Panc1 (cell line): ENCODE measurements around the gene PHRF1. TPM values are rescaled to one million over a fixed set of nuclear protein-coding genes. Genes with fewer than 3 reads are reported as not detected.

Experiments
- ATAC-seq: fragments of 200-7000 bp; cut with Tn5 transposase; 2 replicates; pipeline ENCODE4 v1.9.1; 2020; ENCODE audit warnings: mild to moderate bottlenecking, moderate library complexity
- BruUV-seq: library from RNA; stranded (reverse); fragments of 400-500 nt; replicated peaks from 2 replicates; lab custom pipeline; 2021; lab: Mats Ljungman, UMichigan
- CTCF ChIA-PET: fragments of 300-600 bp; sonication (Branson Sonifier 250); formaldehyde crosslinking; loops from one replicate; lab custom pipeline; 2022; ENCODE audit warnings: antibody characterized with exemption; lab: Charles Lee
- POLR2A ChIA-PET: fragments of 300-600 bp; sonication (Branson Sonifier 250); formaldehyde crosslinking; loops from one replicate; lab custom pipeline; 2022; ENCODE audit warnings: antibody characterized with exemption; lab: Charles Lee
- DNase-seq: peaks from one replicate; pipeline ENCODE4 v3.0.0-alpha.2; 2010; ENCODE audit warnings: low read depth, low spot score
- H3K27ac ChIP-seq: 2 replicates; pipeline ENCODE4 v1.5.1; 2011; ENCODE audit warnings: mild to moderate bottlenecking, low read length, inconsistent platforms
- H3K27me3 ChIP-seq: fragments of 200-500 bp; sonication (Bioruptor generic); 2 replicates; pipeline ENCODE4 v1.6.0; 2014; ENCODE audit warnings: low read length, inconsistent platforms; ENCODE audit not compliant: control insufficient read depth, insufficient read depth
- H3K36me3 ChIP-seq: fragments of 200-500 bp; sonication (Bioruptor generic); 2 replicates; pipeline ENCODE4 v1.5.1; 2014; ENCODE audit warnings: inconsistent platforms, mild to moderate bottlenecking, low read length, moderate library complexity; ENCODE audit not compliant: control insufficient read depth, insufficient read depth
- H3K4me1 ChIP-seq: 2 replicates; pipeline ENCODE4 v1.5.1; 2011; ENCODE audit warnings: inconsistent platforms, mild to moderate bottlenecking, low read length, moderate library complexity; ENCODE audit not compliant: control insufficient read depth, insufficient read depth
- H3K4me3 ChIP-seq, 2 experiments: 2 replicates each; pipeline ENCODE4 v1.5.1; 2011 to 2012; ENCODE audit warnings: low read depth in 2 of 2, low read length in 2 of 2, mild to moderate bottlenecking in 2 of 2, inconsistent platforms in 1 of 2, moderate library complexity in 1 of 2
- H3K9me3 ChIP-seq: fragments of 200-500 bp; sonication (Bioruptor generic); 2 replicates; pipeline ENCODE4 v1.5.1; 2014; ENCODE audit warnings: low read depth, mild to moderate bottlenecking, inconsistent platforms, low read length, moderate library complexity; ENCODE audit not compliant: control insufficient read depth, insufficient read depth
- CTCF ChIP-seq: fragments of 450-650 bp; IDR thresholded peaks from 2 replicates; pipeline ENCODE4 v1.5.1; 2017; ENCODE audit warnings: mild to moderate bottlenecking
- POLR2AphosphoS5 ChIP-seq: IDR thresholded peaks from 2 replicates; pipeline ENCODE4 v1.6.1; 2012; ENCODE audit warnings: mild to moderate bottlenecking, low read depth, low read length, moderate library complexity
- REST ChIP-seq, 2 experiments: IDR thresholded peaks; 2 replicates each; pipeline ENCODE4 v1.6.1; 2011 to 2012; ENCODE audit warnings: low read depth in 2 of 2, control low read depth in 1 of 2, low read length in 1 of 2, mild to moderate bottlenecking in 1 of 2, moderate library complexity in 1 of 2; ENCODE audit not compliant: insufficient read depth in 1 of 2
- SIN3A ChIP-seq: IDR thresholded peaks from 2 replicates; pipeline ENCODE4 v1.6.1; 2012; ENCODE audit warnings: low read depth, mild to moderate bottlenecking, low read length, moderate library complexity, borderline replicate concordance; ENCODE audit not compliant: insufficient read depth
- TCF7L2 ChIP-seq: IDR thresholded peaks from 2 replicates; pipeline ENCODE4 v1.6.1; 2011; ENCODE audit warnings: mild to moderate bottlenecking, low read depth, low read length, inconsistent platforms
- in situ Hi-C: cut with HindIII; loops from 2 replicates; pipeline ENCODE4 v1.10.0; 2016; ENCODE audit warnings: low sequenced_read_pairs, low pct_unique_long_range_greater_than_20kb
- intact Hi-C: fragments of 100-400 bp; cut with micrococcal nuclease; formaldehyde crosslinking; loops from one replicate; pipeline ENCODE4 v1.10.0; 2022; ENCODE audit not compliant: unreplicated experiment
- total RNA-seq: library from RNA; stranded (reverse); gene quantifications from one replicate; pipeline ENCODE4 v1.2.1, GENCODE V29; 2021; ENCODE audit not compliant: unreplicated experiment

Gene PHRF1
- total RNA-seq, 1 experiment from 2014 or later, result 90.6 TPM

GRCh38 chr11:590997-591396 is 14.7 kb downstream of the PHRF1 start:
- ChIA-PET CTCF (no interaction called here), POLR2A (interaction anchor here (0.7 kb wide), 1 partner anchor 11 kb away, joined by 11 read pairs; no protein-coding TSS in a partner anchor)
- TF ChIP-seq POLR2AphosphoS5 (no peak), SIN3A (no peak)
- Histone ChIP-seq H3K27ac (no peak overlapping the region), H3K4me3 (no peak overlapping the region), H3K36me3 (peaks cover 16% of the 10 kb centered on the region), H3K4me1 (no peaks in the 10 kb centered on the region), H3K27me3 (no peaks in the 10 kb centered on the region), H3K9me3 (no peaks in the 10 kb centered on the region)
- in situ Hi-C loops (no loop called here), intact Hi-C loops (no loop called here)
- ATAC-seq (no peak), DNase-seq (no peak)
- BruUV-seq, result no TSS peak

GRCh38 chr11:592501-592900 is 16.2 kb downstream of the PHRF1 start:
- no TSS peak for BruUV-seq
- no peaks in the 10 kb centered on the region for H3K27me3 ChIP-seq
- no peaks in the 10 kb centered on the region for H3K9me3 ChIP-seq
- ATAC-seq, result no peak
- H3K4me1 ChIP-seq, result no peaks in the 10 kb centered on the region
- peaks cover 16% of the 10 kb centered on the region for H3K36me3 ChIP-seq
- intact Hi-C loops (no loop called here), in situ Hi-C loops (no loop called here)
- TF ChIP-seq TCF7L2, result no peak
- no peak for TF ChIP-seq POLR2AphosphoS5
- TF ChIP-seq CTCF, result no peak
- no peak for TF ChIP-seq REST (IDR thresholded peaks at IDR 0.05; ENCODE audit: insufficient read depth in 1 of 2, low read depth in 2 of 2, low read length in 1 of 2)
- TF ChIP-seq SIN3A, result no peak
- ChIA-PET POLR2A (no interaction called here), CTCF (no interaction called here)
- H3K27ac ChIP-seq, result no peak overlapping the region
- DNase-seq, result no peak
- no peak overlapping the region for H3K4me3 ChIP-seq

- in situ Hi-C loops, result no loop called here
- Histone ChIP-seq H3K9me3 (no peaks in the 10 kb centered on the region), H3K4me3 (no peak overlapping the region), H3K4me1 (no peaks in the 10 kb centered on the region), H3K36me3 (peaks cover 13% of the 10 kb centered on the region; the same call in 1 of the 2 replicates), H3K27me3 (no peaks in the 10 kb centered on the region), H3K27ac (no peak overlapping the region)
- DNase-seq (no peak), ATAC-seq (no peak)
- intact Hi-C loops, result no loop called here
- no peak for TF ChIP-seq SIN3A
- no peak for TF ChIP-seq POLR2AphosphoS5
- no peak for TF ChIP-seq TCF7L2
- no peak for TF ChIP-seq REST (IDR thresholded peaks at IDR 0.05; ENCODE audit: insufficient read depth in 1 of 2, low read depth in 2 of 2, low read length in 1 of 2)
- no peak for TF ChIP-seq CTCF
- POLR2A ChIA-PET, result no interaction called here
- BruUV-seq, result no TSS peak
- CTCF ChIA-PET, result no interaction called here
These were observed 16.6 kb downstream of the PHRF1 start for GRCh38 chr11:592918-593317.
